Osteocyte (in vitro differentiated cells): Measurements from ENCODE around the gene DIP2A. TPM values are rescaled to one million over a fixed set of nuclear protein-coding genes. Genes with fewer than 3 reads are reported as not detected.

Experiments
- DNase-seq: peaks from one replicate; pipeline ENCODE4 v3.0.0; 2021; ENCODE audit warnings: mixed read lengths; ENCODE audit not compliant: unreplicated experiment; ENCODE audit errors: extremely low spot score
- H3K27ac Mint-ChIP-seq: one replicate; pipeline ENCODE4 v1.8.0; 2021; ENCODE audit warnings: mild to moderate bottlenecking, mixed read lengths; ENCODE audit not compliant: unreplicated experiment
- H3K27me3 Mint-ChIP-seq: one replicate; pipeline ENCODE4 v1.8.0; 2021; ENCODE audit warnings: mixed read lengths; ENCODE audit not compliant: unreplicated experiment
- H3K36me3 Mint-ChIP-seq: one replicate; pipeline ENCODE4 v1.8.0; 2021; ENCODE audit warnings: mixed read lengths; ENCODE audit not compliant: unreplicated experiment
- H3K4me1 Mint-ChIP-seq: one replicate; pipeline ENCODE4 v1.8.0; 2021; ENCODE audit warnings: mixed read lengths; ENCODE audit not compliant: unreplicated experiment
- H3K4me3 Mint-ChIP-seq: one replicate; pipeline ENCODE4 v1.8.0; 2021; ENCODE audit warnings: mild to moderate bottlenecking, moderate library complexity, mixed read lengths; ENCODE audit not compliant: unreplicated experiment
- H3K9me3 Mint-ChIP-seq: one replicate; pipeline ENCODE4 v1.8.0; 2021; ENCODE audit warnings: mixed read lengths; ENCODE audit not compliant: unreplicated experiment
- total RNA-seq: library from RNA; stranded (reverse); gene quantifications from 2 replicates; pipeline ENCODE4 v1.2.1, GENCODE V29; 2021
- TF ChIP-seq, protein P1 (sequence below): fragments of 200-600 bp; sonication (generic); IDR thresholded peaks from 2 replicates; pipeline ENCODE4 v1.5.0; 2021; ENCODE audit warnings: antibody characterized with exemption, mild to moderate bottlenecking, moderate library complexity

DIP2A gene
- total RNA-seq, 1 donor from 2014 or later = 43.0 TPM

DNA sequence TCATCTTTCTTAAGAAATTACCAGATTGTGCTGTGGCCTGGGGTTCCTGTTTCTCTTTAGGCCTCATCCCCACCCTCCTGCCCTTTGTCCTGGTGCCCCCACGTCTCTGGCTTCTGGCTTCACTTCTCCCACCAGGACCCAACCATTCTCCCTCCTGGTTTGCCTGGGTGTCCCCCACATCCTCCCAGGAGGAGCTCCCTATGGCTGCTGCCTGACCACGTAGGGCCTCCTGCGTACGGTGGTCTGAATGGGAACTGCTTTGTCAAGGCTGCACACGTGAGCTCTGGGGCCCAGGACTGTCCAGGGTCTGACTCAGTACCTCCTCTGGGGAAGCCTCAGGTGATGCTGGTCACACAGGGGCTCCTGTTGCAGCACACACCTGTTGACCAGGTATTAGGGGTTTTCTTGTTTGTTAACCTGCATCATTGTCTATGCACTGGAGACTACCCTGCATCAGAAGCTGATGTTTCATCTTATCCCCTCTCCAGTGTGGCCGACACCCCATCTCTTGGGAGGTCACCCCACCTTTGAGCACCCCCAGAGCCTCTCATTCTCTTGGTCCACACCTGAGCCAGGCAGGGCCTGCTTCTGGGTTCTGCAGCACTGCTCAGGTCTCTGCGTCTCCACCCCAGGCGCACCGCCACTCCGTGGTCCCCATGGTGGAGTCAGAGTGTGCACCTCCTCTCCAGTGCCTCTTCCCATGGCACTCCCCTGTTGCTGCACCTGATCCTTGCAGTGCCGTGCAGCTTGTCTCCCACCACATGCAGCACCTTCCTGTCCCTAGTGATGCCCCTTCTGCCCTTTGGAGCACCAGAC is 80.4 kb downstream of the DIP2A start:
- Mint-ChIP-seq H3K4me1 (peaks cover 2% of the 10 kb centered on the region), H3K4me3 (no peak overlapping the region), H3K36me3 (peaks cover 39% of the 10 kb centered on the region), H3K27ac (no peak overlapping the region), H3K27me3 (no peaks in the 10 kb centered on the region), H3K9me3 (no peaks in the 10 kb centered on the region)
- TF ChIP-seq, protein P1, sequence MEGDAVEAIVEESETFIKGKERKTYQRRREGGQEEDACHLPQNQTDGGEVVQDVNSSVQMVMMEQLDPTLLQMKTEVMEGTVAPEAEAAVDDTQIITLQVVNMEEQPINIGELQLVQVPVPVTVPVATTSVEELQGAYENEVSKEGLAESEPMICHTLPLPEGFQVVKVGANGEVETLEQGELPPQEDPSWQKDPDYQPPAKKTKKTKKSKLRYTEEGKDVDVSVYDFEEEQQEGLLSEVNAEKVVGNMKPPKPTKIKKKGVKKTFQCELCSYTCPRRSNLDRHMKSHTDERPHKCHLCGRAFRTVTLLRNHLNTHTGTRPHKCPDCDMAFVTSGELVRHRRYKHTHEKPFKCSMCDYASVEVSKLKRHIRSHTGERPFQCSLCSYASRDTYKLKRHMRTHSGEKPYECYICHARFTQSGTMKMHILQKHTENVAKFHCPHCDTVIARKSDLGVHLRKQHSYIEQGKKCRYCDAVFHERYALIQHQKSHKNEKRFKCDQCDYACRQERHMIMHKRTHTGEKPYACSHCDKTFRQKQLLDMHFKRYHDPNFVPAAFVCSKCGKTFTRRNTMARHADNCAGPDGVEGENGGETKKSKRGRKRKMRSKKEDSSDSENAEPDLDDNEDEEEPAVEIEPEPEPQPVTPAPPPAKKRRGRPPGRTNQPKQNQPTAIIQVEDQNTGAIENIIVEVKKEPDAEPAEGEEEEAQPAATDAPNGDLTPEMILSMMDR = no peak
- DNase-seq = no peak

DNA sequence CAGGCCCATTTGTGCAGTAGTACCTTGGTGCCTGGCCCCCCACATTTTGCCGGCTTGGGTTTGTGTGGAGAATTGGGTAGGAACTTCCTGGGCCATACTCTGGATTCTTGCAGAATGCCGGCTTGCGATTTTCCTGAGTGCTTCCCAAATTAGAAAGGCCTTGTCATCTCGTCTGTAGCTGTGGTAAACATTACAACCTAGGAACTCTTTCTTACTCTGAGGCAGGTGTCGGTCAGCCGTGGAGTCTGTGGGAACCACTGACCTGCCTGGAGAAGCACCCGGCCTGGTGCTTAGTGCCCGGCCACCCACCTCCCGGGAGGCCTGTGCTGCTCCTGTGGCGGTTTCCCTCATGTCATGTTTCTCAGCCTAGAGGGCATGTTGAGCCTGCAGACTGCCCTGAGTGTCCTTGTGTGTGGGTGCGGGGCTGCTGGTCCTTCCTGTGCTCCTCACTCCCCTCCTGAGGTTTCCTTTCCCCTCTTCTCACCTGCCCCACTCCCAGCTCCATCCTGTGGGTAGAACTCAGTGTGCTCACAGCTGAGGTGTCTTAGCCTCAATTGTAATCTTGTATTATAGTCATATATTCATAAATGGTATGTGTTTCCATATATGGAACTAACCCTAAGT is 81.5 kb downstream of the DIP2A start:
- H3K4me1 Mint-ChIP-seq = peaks cover 2% of the 10 kb centered on the region
- no peak for DNase-seq
- H3K36me3 Mint-ChIP-seq = peaks cover 42% of the 10 kb centered on the region
- H3K27me3 Mint-ChIP-seq = no peaks in the 10 kb centered on the region
- no peak overlapping the region for H3K4me3 Mint-ChIP-seq
- TF ChIP-seq, protein P1 = no peak
- no peak overlapping the region for H3K27ac Mint-ChIP-seq
- H3K9me3 Mint-ChIP-seq = no peaks in the 10 kb centered on the region

DNA sequence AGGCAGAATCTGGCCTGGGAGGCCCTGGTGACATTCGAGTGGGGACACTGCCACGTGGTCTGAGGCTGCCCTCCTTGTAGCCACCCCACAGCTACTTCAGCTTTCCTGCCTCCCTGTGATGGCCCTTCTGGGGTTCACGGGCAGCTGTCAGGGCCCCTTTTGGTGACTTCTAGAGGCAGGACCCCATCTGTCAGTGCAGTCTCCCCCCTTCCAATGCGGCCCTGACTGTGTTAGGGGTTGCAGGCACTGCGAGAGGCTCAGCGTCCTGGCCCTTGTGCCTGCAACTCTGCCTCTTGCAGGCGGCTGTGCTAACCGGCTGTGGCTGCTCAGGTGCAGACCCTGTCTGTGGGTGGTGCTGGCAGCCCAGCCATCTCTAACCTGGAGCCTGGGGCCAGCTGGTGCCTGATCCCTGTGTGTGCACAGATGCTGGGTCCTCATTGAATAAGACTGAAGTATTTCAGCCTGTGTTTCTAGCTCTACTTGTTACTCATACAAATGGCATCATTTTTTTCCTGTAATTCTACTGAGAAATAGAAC is 84.0 kb downstream of the DIP2A start:
- Mint-ChIP-seq H3K4me3 (no peak overlapping the region), H3K27ac (no peak overlapping the region), H3K9me3 (no peaks in the 10 kb centered on the region), H3K4me1 (no peaks in the 10 kb centered on the region), H3K27me3 (no peaks in the 10 kb centered on the region), H3K36me3 (peaks cover 37% of the 10 kb centered on the region)
- no peak for DNase-seq
- TF ChIP-seq, protein P1 = no peak

DNA sequence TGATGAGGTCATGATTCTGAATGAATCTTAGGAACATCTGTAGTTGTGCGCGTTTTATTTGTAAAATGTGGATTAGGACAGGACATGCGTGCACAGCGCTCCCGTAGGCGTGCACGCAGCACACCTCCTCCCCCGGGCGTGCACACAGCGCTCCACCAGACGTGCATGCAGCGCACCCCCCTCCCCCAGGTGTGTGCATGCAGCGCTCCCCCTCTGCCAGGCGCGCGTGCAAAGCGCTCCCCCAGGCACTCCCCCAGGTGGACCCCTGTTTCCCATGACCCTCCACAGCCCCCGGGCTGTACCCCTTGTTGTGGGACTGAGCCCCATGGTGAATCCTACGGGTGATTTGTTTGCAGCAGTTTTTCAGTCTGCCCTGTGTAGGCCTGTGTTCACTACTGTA is 84.6 kb downstream of the DIP2A start:
- no peak overlapping the region for H3K27ac Mint-ChIP-seq
- H3K27me3 Mint-ChIP-seq = no peaks in the 10 kb centered on the region
- H3K4me3 Mint-ChIP-seq = no peak overlapping the region
- DNase-seq = no peak
- no peaks in the 10 kb centered on the region for H3K9me3 Mint-ChIP-seq
- TF ChIP-seq, protein P1 = no peak
- H3K4me1 Mint-ChIP-seq = no peaks in the 10 kb centered on the region
- peaks cover 36% of the 10 kb centered on the region for H3K36me3 Mint-ChIP-seq

DNA sequence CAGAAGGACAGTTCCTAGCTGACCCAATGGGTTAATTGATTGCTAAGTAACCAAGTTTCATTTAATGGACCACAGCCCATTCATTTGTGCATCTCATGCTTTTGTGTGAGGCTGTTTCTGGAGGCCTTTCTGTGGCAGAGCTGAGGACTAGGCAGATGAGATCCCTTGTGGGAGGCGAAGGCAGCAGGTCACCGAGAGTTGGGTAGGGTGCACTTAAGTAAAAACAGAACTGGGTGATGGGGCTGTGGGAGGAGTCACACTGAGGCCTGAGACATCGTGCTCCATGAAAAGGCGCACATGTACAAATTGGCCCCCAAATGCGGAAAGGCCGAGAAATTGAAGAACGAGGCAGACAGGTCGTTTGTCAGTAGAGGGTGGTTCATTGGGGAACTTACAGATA is 85.3 kb downstream of the DIP2A start:
- Mint-ChIP-seq H3K27me3 (no peaks in the 10 kb centered on the region), H3K4me1 (no peaks in the 10 kb centered on the region), H3K36me3 (peaks cover 39% of the 10 kb centered on the region), H3K27ac (no peak overlapping the region), H3K4me3 (no peak overlapping the region), H3K9me3 (no peaks in the 10 kb centered on the region)
- TF ChIP-seq, protein P1 = no peak
- no peak for DNase-seq
